Smooth muscle cell (in vitro differentiated cells): ENCODE data around the gene AGAP1. TPM values are rescaled to one million over a fixed set of nuclear protein-coding genes. Genes with fewer than 3 reads are reported as not detected.

Experiments
- DNase-seq: peaks from one replicate; lab custom pipeline; 2025; ENCODE audit not compliant: unreplicated experiment; lab: John Stamatoyannopoulos, UW
- H2AFZ ChIP-seq: fragments of 200-600 bp; sonication (generic); 2 replicates; pipeline ENCODE4 v1.6.0; 2016; ENCODE audit warnings: antibody characterized with exemption, low read depth, mild to moderate bottlenecking
- H3F3A ChIP-seq: fragments of 200-600 bp; sonication (generic); 2 replicates; pipeline ENCODE4 v1.6.0; 2017; ENCODE audit warnings: antibody characterized with exemption, low read depth
- H3K27ac ChIP-seq: fragments of 200-600 bp; sonication (generic); 2 replicates; pipeline ENCODE4 v1.5.1; 2016; ENCODE audit warnings: low read depth, mild to moderate bottlenecking
- H3K27me3 ChIP-seq: fragments of 200-600 bp; sonication (generic); 2 replicates; pipeline ENCODE4 v1.6.1; 2016; ENCODE audit warnings: low read depth, mild to moderate bottlenecking
- H3K36me3 ChIP-seq: fragments of 200-600 bp; sonication (generic); 2 replicates; pipeline ENCODE4 v1.5.1; 2016; ENCODE audit warnings: low read depth
- H3K4me1 ChIP-seq: fragments of 200-600 bp; sonication (generic); 2 replicates; pipeline ENCODE4 v1.5.1; 2016; ENCODE audit warnings: low read depth
- H3K4me2 ChIP-seq: fragments of 200-600 bp; sonication (generic); 2 replicates; pipeline ENCODE4 v1.6.0; 2016; ENCODE audit warnings: mild to moderate bottlenecking
- H3K4me3 ChIP-seq: fragments of 200-600 bp; sonication (generic); 2 replicates; pipeline ENCODE4 v1.5.1; 2016; ENCODE audit warnings: mild to moderate bottlenecking
- H3K79me2 ChIP-seq: fragments of 200-600 bp; sonication (generic); 2 replicates; pipeline ENCODE4 v1.6.0; 2016; ENCODE audit warnings: low read depth, mild to moderate bottlenecking
- H3K9ac ChIP-seq: fragments of 200-600 bp; sonication (generic); 2 replicates; pipeline ENCODE4 v1.6.0; 2016; ENCODE audit warnings: low read depth
- H3K9me3 ChIP-seq: fragments of 200-600 bp; sonication (generic); replicated peaks from 2 replicates; pipeline ENCODE4 v1.5.1; 2016; ENCODE audit warnings: low read depth
- H4K20me1 ChIP-seq: fragments of 200-600 bp; sonication (generic); 2 replicates; pipeline ENCODE4 v1.6.0; 2016; ENCODE audit warnings: low read depth
- WGBS: methylation state at CpG from one replicate; pipeline ENCODE4 v1.1.7; 2016; ENCODE audit warnings: low lambda C conversion rate; 5-methylcytosine and 5-hydroxymethylcytosine counted together
- polyA plus RNA-seq: library from polyadenylated mRNA; unstranded; fragments of >200 nt; fragmentation: Nextera tagmentation; extraction: Ambion mirVana; gene quantifications from 2 replicates; pipeline ENCODE4 v1.2.1, GENCODE V29; 2016
- total RNA-seq: library from RNA; depleted of rRNA; stranded (reverse); fragments of >200 nt; gene quantifications from 2 replicates; pipeline ENCODE4 v1.2.3, GENCODE V29; 2014
- TF ChIP-seq, protein P1 (sequence below): fragments of 200-600 bp; sonication (generic); IDR thresholded peaks from 2 replicates; pipeline ENCODE4 v1.5.1; 2017; ENCODE audit warnings: borderline replicate concordance, mild to moderate bottlenecking, antibody characterized with exemption; ENCODE audit not compliant: insufficient read depth, poor library complexity, severe bottlenecking

The AGAP1 gene
- total and polyA plus RNA-seq, 2 experiments from 2014 or later: 3.9 to 9.8 TPM

GRCh38 chr2:235921508-235922191, 427.8 kb downstream of the AGAP1 start:
- Histone ChIP-seq H3K4me2 (no peak overlapping the region), H3K9ac (no peak overlapping the region), H3K79me2 (no peaks in the 10 kb centered on the region), H3F3A (no peaks in the 10 kb centered on the region), H3K36me3 (no peaks in the 10 kb centered on the region), H3K27me3 (no peaks in the 10 kb centered on the region), H2AFZ (no peak overlapping the region), H3K4me3 (no peak overlapping the region), H3K27ac (no peak overlapping the region), H3K4me1 (no peaks in the 10 kb centered on the region), H3K9me3 (no peaks in the 10 kb centered on the region), H4K20me1 (no peaks in the 10 kb centered on the region)
- WGBS: 91% methylated on average over 15 of the region's 15 CpGs
- no peak for DNase-seq
- TF ChIP-seq, protein P1, sequence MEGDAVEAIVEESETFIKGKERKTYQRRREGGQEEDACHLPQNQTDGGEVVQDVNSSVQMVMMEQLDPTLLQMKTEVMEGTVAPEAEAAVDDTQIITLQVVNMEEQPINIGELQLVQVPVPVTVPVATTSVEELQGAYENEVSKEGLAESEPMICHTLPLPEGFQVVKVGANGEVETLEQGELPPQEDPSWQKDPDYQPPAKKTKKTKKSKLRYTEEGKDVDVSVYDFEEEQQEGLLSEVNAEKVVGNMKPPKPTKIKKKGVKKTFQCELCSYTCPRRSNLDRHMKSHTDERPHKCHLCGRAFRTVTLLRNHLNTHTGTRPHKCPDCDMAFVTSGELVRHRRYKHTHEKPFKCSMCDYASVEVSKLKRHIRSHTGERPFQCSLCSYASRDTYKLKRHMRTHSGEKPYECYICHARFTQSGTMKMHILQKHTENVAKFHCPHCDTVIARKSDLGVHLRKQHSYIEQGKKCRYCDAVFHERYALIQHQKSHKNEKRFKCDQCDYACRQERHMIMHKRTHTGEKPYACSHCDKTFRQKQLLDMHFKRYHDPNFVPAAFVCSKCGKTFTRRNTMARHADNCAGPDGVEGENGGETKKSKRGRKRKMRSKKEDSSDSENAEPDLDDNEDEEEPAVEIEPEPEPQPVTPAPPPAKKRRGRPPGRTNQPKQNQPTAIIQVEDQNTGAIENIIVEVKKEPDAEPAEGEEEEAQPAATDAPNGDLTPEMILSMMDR: no peak

- Histone ChIP-seq H3K4me3 (no peak overlapping the region), H2AFZ (no peak overlapping the region), H4K20me1 (no peaks in the 10 kb centered on the region), H3K4me2 (no peak overlapping the region), H3F3A (no peaks in the 10 kb centered on the region), H3K4me1 (no peaks in the 10 kb centered on the region), H3K27ac (no peak overlapping the region), H3K27me3 (no peaks in the 10 kb centered on the region), H3K36me3 (no peaks in the 10 kb centered on the region), H3K9me3 (no peaks in the 10 kb centered on the region), H3K79me2 (no peaks in the 10 kb centered on the region), H3K9ac (no peak overlapping the region)
- no peak for DNase-seq
- TF ChIP-seq, protein P1: no peak
- WGBS: 98% methylated on average over 10 of the region's 10 CpGs
Observed at GRCh38 chr2:235922839-235923238, 429.0 kb downstream of the AGAP1 start.

DNA sequence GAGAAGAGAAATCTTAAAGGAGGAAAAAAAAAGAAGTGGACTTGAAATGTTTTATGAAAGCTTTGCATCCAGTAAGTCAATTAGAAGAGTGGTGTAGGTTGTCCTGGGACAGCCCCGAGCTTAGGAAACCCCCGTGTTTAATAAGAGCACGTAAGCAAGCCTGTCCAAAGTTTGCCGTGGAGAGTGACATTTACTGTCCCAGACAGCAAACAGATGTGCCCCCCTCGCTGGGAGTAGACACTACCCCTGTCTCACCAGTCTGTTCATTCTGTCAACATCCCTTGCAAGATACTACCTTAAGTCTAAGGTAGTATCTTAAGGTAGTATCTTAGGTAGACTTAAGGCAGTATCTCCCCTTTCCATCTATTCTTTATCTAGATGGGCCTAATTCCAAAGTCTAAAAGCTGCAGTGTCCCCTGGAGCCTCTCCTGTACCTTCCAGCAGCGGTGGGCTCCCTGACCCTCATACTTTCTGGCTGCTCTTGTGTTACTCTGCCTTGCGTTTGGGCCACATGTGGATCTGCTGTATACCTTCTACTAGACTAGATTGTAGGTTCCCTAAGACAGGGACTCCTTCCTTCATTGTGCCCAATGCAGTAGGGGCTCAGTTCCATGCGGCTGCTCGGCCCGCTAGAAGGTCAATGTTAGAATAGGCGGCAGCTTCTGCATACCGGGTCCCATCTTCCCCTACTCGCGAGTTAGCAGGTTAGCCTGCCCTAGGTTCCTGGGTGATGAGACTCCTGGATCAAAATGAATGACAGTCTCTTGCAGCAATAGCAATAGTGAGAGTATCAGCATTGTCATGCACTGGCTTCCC, 430.2 kb downstream of the AGAP1 start:
- Histone ChIP-seq H3K27me3 (no peaks in the 10 kb centered on the region), H4K20me1 (no peaks in the 10 kb centered on the region), H3K4me1 (no peaks in the 10 kb centered on the region), H3K9me3 (no peaks in the 10 kb centered on the region), H3F3A (no peaks in the 10 kb centered on the region), H3K4me2 (no peak overlapping the region), H3K4me3 (no peak overlapping the region), H3K9ac (no peak overlapping the region), H2AFZ (no peak overlapping the region), H3K79me2 (no peaks in the 10 kb centered on the region), H3K36me3 (no peaks in the 10 kb centered on the region), H3K27ac (no peak overlapping the region)
- 91% methylated on average over 14 of the region's 14 CpGs for WGBS
- no peak for DNase-seq
- TF ChIP-seq, protein P1: no peak
